ENCODE data around the gene UBL5.
"Not testable (repeated sequence)": the region's sequence is repeated elsewhere in the genome, so short reads cannot be mapped to it uniquely, and the experiment has no call there.

The UBL5 gene

GRCh38 chr19:9818175-9818733, 9.5 kb upstream of the UBL5 start:
- no peak for FAIRE-seq

GRCh38 chr19:9818734-9819595, 8.8 kb upstream of the UBL5 start, which contains the start of gene FBXL12:
Gene FBXL12 (minus strand): TSS chr19:9819079. CDS start chr19:9818813, 266 bp downstream.
- peak; percentile 98 for FAIRE-seq

- no peak for FAIRE-seq
These were observed 8.2 kb upstream of the UBL5 start for GRCh38 chr19:9819596-9819909.

- not testable (repeated sequence) for FAIRE-seq
These were observed 7.7 kb upstream of the UBL5 start for GRCh38 chr19:9820034-9820433.

- FAIRE-seq = no peak
These were observed 3.9 kb upstream of the UBL5 start for GRCh38 chr19:9823816-9824215.

- no peak for FAIRE-seq
These were observed 889 bp downstream of the UBL5 start for GRCh38 chr19:9828551-9829063.

- FAIRE-seq = no peak
These were observed 6.6 kb downstream of the UBL5 start for GRCh38 chr19:9834307-9834725.

- peak; percentile 97 for FAIRE-seq
These were observed 7.2 kb downstream of the UBL5 start, which contains the start of gene PIN1 for GRCh38 chr19:9834726-9835506. Gene PIN1 (plus strand): TSS chr19:9835318. CDS start chr19:9835345, 27 bp downstream.

GRCh38 chr19:9835507-9835949, 7.8 kb downstream of the UBL5 start:
- FAIRE-seq = no peak

- no peak for FAIRE-seq
These were observed 8.3 kb downstream of the UBL5 start for GRCh38 chr19:9836021-9836420.

GRCh38 chr19:9838324-9838723, 10.6 kb downstream of the UBL5 start:
- no peak for FAIRE-seq

- no peak for FAIRE-seq
These were observed 11.7 kb downstream of the UBL5 start for GRCh38 chr19:9839415-9839814.

GRCh38 chr19:9842834-9843625, 15.3 kb downstream of the UBL5 start:
- FAIRE-seq = no peak

GRCh38 chr19:9843626-9844273, 16.0 kb downstream of the UBL5 start:
- FAIRE-seq = not testable (repeated sequence)

- no peak for FAIRE-seq
These were observed 19.5 kb downstream of the UBL5 start for GRCh38 chr19:9847087-9847671.

GRCh38 chr19:9848060-9848459, 20.3 kb downstream of the UBL5 start:
- no peak for FAIRE-seq

GRCh38 chr19:9848762-9849161, 21.0 kb downstream of the UBL5 start:
- FAIRE-seq = no peak

GRCh38 chr19:9849791-9850190, 22.1 kb downstream of the UBL5 start:
- no peak for FAIRE-seq

- no peak for FAIRE-seq
These were observed 22.7 kb downstream of the UBL5 start for GRCh38 chr19:9850235-9850959.

- no peak for FAIRE-seq
These were observed 26.6 kb downstream of the UBL5 start for GRCh38 chr19:9854282-9854846.
